Activated effector memory CD4-positive, alpha-beta T cell treated with anti-CD3 and anti-CD28 coated beads, Interleukin-2, amount 50 U/mL, for 16 hours (primary cell): Measurements from ENCODE around the gene FAM222B.

Experiments used
- DNase-seq: peaks from one replicate; pipeline ENCODE4 v3.0.0-alpha.2; 2020

Gene FAM222B

DNA sequence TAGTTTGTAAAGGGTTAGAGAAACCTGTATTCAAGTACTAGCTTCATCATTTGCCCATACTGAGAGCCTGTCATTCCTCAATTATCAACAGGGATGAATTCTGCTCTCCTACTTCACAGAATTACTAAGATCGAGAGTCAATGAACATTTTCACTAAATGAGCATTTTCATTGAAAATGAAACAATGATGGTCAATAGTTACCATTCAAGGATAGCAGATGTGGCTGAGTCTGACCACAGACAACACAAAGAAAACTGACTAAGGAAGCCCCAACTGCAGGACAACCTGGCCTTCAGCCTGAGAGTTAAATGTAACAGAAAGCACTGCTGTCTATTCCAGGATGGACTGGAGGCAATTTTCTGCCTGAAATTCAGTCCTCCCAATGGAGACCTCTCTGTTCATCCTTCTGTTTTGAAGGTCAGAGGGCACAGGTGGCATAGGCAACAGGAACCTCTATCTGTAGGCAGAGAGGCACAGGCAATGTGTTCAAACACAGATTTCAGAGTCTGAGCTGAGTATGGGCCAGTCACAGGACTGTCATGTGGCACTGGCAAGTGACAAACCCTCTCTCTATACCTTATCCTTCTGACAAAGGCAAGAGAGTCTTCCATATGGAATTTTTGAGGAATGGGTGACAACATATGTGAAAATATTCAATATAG lies 79.3 kb downstream of the FAM222B start:
- DNase-seq = no peak

DNA sequence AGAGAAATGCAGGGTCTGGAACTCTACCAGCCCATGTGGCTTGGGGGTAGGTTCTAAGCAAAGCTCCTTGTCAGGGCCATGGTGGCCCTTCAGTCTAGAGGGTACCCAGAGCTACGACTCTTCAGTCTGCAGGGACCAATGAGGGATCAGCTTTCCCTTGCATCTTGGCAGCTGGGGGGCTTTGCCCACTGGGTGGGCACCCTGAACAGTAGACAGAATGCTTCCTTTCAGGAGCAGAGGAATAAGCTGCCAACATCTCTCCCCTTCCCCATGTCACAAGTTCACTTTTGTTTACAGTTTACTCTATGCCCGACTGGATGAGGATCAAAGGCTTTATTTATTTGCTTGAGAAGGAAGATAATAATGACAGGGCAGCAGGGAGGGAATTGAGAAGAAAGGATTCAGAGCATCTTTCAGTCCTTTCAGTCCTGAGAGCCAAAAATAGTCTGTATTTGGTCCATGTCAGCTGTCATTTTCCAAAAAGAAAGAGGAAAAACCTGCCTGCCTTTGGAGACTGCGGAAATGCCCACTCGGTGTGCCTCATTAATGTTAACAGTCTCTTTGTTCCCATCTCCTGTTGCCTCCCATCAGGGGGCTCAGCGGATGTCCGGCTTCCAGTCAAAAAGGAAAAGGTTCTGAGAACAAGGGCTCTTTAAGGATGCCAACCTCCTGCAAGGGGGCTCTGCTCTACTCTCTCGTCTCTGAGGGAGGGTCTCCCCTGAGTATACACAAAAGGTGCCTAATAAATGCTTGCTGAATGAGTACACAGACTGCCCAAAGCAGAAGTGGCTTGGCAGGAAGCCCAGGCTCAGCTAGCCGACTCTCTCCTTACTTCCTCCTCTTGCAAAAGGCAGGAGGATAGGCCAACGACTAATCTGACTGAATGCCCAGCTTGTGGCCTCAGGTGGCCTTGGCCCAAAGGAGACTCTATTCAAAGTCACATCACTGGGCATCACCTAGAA lies 81.7 kb downstream of the FAM222B start:
- peak; percentile 25 for DNase-seq

DNA sequence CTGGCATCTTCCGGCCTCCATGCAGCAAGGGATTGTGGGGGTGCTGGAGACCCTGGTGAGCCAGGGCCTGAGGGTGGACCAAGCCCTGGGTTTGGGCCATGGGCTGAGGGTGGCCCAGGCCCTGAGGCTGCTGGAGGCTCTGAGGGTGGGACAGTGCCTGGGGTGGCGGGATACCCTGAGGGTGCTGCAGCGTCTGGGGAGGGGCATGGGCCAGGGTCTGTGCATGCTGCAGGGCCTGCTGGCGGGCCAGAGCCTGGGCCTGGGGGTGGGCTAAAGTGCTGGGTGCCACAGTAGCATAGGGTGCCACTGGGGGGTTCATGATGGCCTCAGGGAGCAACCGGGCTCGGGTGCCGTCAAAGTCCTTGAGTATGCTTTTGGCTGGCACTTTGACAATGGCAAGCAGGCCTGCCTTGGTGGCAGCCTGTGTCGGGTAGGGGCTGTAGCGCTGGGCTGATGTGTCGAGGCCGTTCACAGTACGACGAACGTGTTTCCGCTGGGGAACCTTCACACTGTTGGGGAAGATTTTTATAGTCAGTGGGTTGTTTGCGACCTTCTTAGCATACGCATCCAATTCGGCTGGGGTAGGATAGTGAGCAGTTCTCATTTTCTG lies 83.2 kb downstream of the FAM222B start:
- peak; percentile 46 for DNase-seq

DNA sequence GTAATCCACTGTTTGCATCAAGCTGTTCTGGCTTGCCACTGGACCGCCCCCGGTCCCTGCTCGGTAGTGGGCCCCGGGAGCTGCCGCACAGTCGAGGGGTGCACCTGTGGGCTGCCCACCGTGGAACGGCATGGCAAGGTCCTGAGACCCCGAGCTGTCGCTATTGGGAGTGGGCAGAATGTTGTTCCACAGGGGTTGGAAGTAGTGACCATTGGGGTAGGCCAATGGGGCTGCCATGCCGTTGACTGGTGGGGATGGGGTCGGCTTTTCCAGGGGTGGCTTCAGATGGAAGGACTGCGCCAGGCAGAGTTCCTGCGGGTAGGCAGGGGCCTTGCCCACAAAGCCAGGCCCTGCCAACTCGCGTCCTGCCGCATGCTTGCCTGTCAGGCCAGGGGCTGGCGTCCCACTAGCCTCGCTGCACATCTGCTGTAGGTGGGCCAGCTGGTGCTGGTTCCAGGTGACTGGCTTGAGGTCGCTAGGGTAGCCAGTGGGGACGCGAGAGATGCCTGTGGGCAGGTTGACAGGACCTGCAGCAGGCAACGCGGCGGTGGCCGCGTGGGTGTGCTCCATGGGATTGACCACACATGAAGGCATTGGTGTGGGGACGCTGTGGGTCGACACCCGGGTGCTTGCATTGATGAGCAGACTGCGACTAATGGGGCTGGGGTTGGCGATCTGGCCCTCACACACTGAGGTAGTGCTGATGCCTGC lies 84.0 kb downstream of the FAM222B start:
- peak; percentile 60 for DNase-seq

DNA sequence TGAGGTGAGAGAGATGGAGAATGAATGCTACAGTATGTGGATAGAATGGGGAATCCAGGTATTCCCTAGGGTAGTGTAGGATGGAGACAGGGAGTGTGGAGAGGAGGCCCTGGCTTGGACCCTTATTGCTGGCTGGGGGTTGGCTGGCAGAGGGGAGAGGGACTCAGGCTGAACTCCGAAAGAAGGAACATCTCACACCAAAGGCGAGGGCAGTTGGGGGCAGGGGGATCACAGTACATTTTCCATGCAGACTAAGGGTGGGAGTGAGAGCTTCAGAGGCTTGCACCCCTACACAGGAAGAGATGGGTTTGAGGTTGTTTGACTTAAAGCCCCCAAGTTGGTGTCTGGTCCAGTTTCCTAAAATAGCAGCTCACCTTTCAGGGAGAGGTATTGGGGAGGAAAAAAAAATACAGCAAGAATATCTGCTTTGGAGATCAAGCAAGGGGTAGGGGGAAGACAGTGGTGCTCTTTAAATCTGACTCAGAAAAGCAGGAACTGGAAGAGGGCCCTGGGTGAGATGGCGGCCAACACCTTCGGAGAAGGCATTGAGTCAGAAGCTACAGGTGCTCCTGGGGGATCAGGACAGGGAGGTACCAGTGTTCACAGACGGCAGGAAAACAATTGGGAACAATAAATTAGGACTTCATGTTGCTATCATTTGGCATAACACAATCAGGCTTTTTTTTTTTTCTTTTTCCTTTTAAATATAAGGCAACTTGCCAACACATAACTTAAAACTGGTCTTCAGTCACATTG lies 86.4 kb downstream of the FAM222B start:
- peak; percentile 36 for DNase-seq

DNA sequence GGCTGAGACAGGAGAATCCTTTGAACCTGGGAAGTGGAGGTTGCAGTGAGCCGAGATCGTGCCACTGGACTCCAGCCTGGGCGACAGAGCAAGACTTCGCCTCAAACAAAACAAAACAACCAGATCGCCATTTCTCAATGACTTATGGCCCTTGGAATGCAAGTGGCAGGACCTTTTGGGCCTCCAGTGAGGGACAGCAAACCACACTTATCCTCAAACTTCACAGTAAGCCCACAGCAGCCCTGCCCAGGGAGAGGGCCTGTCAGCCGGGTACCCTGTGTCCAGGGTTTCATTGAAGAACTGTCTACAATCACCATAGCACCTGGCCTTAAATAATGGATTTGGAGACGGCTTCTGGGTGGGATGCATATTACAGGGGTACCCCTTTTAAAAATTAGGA lies 87.1 kb downstream of the FAM222B start:
- peak; percentile 9 for DNase-seq

DNA sequence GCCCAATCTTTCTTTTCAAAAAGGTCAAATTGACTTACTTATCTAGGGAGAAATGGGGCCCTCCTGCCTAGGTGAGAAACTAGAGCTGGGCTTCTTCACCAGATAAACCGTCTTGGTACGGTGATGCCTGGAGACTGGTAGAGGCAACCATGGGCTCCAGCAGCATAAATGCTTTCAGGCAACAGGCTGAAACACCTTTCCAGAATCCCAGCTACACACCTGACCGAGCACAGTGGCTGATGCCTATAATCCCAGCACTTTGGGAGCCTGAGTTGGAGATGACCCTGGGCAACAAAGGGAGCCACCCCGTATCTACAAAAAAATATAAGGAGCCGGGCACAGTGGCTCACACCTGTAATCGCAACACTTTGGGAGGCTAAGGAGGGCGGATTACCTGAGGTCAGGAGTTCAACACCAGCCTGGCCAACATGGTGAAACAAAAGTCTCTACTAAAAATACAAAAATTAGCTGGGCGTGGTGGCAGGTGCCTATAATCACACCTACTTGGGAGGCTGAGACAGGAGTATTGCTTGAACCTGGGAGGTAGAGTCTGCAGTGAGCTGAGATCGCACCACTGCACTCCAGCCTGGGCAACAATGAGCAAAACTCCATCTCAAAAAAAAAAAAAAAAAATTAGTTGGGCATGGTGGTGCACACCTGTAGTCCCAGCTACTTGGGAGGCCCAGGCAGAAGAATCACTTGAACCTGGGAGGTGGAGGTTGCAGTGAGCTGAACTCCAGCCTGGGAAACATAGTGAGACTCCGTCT lies 90.8 kb downstream of the FAM222B start:
- no peak for DNase-seq

DNA sequence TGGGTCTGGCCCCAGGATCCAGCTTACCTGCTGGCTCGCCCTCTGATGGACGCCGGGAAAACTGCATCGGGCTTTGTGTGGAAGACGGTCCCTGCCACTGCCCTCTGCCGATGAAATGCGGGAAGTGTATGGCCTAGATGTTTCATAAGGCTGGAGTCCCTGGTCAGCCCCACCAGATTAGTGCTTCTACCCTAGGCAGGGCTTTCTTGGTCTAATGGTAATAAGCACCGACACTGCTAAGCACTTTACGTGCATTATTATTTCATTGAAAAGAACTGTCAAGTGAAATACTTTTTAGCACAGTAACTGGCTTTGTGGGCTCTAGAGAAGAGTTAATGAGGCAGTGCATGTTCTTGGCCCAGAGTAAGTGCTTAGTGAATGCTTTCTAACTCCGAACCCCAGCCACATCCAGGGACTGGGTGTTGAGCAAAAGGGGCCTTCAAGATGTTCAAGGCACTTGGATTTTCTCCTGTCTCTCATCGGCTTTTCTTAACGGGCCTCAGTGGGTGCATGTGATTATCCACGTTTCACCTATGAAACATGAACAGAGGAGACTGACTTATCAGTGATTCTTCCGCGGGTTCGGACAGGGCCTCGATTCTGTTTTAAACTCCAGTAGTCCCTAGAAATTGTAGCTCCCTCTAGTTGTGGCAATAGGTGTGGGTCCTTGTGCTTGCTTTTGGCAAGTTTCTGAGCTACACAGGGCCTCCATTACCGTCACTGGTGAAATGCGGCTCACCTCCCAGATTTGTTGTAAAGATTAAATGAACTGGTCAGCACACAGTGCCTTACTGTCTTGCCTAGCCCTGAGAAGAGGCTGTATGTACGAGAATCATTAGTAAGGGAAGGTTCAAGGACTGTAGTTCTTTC lies 92.2 kb downstream of the FAM222B start:
- DNase-seq = peak; percentile 96

DNA sequence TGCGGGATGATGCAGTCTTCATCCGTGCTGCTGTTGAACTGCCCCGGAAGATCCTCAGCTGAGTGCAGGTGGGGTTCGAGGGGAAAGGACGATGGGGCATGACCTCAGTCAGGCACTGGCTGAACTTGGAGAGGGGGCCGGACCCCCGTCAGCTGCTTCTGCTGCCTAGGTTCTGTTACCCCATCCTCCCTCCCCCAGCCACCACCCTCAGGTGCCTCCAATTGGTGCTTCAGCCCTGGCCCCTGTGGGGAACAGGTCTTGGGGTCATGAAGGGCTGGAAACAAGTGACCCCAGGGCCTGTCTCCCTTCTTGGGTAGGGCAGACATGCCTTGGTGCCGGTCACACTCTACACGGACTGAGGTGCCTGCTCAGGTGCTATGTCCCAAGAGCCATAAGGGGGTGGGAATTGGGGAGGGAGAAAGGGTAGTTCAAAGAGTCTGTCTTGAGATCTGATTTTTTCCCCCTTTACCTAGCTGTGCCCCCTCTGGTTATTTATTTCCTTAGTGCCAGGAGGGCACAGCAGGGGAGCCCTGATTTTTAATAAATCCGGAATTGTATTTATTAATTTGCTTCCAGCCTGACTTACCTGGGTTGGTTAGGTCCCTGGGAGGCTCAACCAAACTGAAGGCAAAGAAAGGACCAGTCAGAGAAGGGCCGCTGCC lies 92.9 kb downstream of the FAM222B start:
- DNase-seq = no peak

DNA sequence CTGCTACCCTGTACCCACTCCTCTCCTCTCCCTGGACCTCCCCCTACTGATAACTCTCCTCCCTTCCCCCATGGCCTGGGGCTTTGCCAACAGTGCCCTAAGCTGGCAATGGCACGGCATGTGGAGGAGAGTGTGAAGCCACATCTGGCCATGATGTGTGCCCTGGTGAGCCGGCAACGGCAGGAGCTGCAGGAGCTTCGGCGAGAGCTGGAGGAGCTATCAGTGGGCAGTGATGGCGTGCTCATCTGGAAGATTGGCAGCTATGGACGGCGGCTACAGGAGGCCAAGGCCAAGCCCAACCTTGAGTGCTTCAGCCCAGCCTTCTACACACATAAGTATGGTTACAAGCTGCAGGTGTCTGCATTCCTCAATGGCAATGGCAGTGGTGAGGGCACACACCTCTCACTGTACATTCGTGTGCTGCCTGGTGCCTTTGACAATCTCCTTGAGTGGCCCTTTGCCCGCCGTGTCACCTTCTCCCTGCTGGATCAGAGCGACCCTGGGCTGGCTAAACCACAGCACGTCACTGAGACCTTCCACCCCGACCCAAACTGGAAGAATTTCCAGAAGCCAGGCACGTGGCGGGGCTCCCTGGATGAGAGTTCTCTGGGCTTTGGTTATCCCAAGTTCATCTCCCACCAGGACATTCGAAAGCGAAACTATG lies 93.6 kb downstream of the FAM222B start:
- no peak for DNase-seq

DNA sequence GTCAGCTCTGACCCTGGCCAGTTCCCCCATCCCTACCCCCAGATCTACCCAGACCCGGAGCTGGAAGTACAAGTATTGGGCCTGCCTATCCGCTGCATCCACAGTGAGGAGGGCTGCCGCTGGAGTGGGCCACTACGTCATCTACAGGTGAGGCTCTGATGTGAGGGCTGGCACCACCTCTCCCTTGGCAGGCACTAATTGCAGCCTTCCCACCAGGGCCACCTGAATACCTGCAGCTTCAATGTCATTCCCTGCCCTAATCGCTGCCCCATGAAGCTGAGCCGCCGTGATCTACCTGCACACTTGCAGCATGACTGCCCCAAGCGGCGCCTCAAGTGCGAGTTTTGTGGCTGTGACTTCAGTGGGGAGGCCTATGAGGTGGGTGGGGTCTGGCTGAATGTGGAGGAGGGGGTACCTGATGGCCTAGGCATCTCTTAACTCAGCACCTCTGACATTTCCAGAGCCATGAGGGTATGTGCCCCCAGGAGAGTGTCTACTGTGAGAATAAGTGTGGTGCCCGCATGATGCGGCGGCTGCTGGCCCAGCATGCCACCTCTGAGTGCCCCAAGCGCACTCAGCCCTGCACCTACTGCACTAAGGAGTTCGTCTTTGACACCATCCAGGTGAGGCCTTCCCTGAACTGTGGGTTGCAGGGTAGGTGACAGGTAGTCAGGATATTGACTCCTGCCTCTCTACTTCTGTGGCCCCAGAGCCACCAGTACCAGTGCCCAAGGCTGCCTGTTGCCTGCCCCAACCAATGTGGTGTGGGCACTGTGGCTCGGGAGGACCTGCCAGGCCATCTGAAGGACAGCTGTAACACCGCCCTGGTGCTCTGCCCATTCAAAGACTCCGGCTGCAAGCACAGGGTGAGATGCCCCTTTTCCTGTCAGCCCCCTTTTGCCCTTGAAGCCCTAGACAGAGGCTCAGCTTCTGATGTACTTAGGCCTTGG lies 94.5 kb downstream of the FAM222B start:
- no peak for DNase-seq

DNA sequence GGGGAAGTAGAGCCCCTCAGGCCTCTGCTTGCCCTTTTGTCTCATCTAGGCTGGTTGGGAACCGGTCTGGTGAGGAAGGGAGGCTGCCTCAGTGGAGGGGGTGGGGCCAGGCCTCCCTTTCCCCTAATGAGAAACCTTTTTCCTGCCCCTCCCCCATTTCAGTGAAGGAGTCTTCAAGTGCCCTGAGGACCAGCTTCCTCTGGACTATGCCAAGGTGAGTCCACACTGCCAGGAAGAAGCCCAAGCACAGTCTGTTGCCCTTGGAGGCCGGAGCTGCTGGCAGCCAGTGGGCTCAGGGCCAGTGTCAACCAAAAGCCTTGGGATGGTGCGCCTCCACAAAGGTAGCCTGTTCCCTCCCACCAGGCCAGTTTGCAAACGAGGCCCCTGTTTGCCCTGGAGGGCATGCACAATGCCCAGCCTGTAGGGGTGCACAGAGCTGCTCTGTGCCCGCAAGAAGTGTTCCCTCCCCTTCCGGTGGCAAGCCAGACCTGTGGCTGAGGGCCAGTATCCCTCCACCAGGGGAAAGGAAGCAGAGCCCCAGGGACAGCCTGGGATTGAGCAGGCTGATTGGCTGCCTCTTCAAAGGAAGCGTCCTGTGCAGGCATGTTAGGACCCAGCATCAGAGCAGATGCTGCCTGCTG lies 95.4 kb downstream of the FAM222B start:
- no peak for DNase-seq

DNA sequence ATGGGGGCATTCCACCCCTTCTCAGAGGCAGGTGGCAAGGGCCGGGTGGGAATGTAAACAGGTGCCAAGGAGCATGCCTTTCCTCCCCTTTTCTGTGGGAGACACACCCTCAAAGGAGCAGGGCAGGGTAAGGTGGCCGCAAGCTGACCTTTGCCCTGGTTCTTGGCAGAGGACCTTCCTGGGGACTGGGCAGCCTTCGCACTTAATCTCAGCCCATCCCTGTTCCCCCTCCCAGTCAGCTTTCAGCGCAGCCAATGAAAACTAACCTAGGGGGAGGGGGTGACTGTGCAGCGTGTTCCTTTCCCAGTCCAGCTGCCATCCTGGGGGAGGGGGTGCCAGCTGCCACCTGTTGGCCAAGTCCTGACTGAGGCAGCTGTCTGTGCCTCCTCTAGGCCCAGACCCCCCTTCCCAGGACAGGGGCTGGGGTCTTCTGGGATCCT lies 96.0 kb downstream of the FAM222B start:
- no peak for DNase-seq

DNA sequence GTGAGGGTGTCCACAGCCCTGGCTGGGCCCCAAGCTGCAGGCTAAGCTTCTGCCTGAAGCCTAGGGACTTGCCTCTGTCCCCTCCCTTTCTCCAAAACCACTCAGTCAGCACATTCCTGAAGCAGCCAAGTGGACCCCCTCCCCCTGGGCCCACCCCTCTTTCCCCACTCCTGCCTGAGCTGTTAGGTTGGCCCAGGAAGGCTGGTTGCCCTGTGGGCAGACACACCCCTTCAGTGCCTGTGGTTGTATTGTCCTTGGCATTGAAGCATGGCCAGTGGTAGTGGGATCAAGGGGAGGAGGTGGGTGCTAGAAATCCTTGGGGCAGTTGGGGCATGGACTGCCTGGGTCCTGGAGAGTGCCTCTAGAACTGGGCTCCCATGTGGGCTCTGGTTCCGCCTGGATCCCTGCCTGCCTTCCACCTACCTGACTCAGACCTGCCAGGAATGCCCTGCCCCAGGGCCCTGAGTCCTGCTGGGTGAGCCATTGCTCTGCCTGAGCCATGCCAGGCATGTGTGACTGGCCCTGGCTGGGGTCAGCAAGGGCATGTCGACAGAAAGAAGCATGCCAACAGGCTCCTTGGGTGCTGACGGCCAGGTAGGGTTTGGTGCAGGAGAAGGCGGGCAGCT lies 96.7 kb downstream of the FAM222B start:
- no peak for DNase-seq

DNA sequence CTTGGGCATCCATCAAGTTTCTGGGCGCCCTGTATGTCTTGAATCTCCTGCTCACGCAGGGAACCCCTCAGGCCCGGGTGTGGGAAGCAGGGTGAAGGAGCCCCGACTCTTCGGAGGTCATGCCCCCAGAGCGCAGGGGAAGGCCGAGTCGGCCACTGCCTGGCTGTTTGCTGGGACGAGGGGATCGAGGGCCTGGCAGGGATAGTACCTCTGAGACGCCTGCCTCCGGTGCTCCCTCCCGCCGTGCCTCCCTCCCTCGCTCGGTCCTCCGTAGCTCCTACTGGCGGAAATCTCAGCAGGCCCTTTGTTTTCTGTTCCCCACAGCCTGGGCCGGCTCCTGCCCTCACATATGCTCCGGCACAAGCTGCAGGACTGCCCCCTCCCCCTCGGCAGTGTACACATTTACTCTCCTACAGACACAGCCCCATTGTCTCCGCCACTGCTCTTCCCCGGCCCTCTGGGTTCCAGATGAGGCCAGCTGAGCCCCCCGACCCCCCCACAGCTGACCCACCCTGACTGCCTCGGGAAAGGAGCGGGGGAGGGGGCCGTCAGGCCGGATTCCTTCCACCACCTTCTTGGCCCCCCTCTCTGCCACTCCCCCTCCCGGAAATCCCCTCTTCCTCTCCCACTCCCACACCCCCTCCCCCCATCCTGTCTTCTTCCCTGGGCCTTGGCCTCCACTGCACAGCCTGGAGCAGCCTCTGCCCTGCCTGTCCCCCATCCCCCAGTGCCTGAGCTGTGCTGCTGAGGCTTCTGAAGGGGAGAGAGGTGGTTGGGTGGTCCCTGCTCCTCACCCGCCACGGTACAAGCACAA lies 97.4 kb downstream of the FAM222B start:
- peak; percentile 78 for DNase-seq
